KOPT-K1 (cell line): ENCODE data around the gene GREB1.

Experiments used
- H3K27ac ChIP-seq: fragments of 200-600 bp; sonication (generic); 2 replicates; pipeline ENCODE4 v1.5.1; 2016; ENCODE audit warnings: antibody characterized with exemption, mild to moderate bottlenecking, low read depth, low read length; ENCODE audit not compliant: poor library complexity, severe bottlenecking
- H3K36me3 ChIP-seq: fragments of 200-600 bp; sonication (generic); 2 replicates; pipeline ENCODE4 v1.5.1; 2017; ENCODE audit warnings: antibody characterized with exemption, mild to moderate bottlenecking, low read length, moderate library complexity; ENCODE audit not compliant: insufficient read depth
- H3K9me3 ChIP-seq: fragments of 200-600 bp; sonication (generic); 2 replicates; pipeline ENCODE4 v1.5.1; 2017; ENCODE audit warnings: antibody characterized with exemption, low read length, mild to moderate bottlenecking; ENCODE audit not compliant: insufficient read depth, poor library complexity, severe bottlenecking

Gene GREB1

GRCh38 chr2:11540148-11540995, 6.5 kb downstream of the GREB1 start:
- no peaks in the 10 kb centered on the region for H3K9me3 ChIP-seq
- H3K36me3 ChIP-seq, result no peaks in the 10 kb centered on the region
- H3K27ac ChIP-seq, result no peak overlapping the region

GRCh38 chr2:11540996-11541692, 7.3 kb downstream of the GREB1 start:
- Histone ChIP-seq H3K9me3 (no peaks in the 10 kb centered on the region), H3K36me3 (no peaks in the 10 kb centered on the region), H3K27ac (no peak overlapping the region)

- Histone ChIP-seq H3K36me3 (no peaks in the 10 kb centered on the region), H3K27ac (no peak overlapping the region), H3K9me3 (no peaks in the 10 kb centered on the region)
These were observed 7.9 kb downstream of the GREB1 start for GRCh38 chr2:11541693-11542274.

GRCh38 chr2:11542275-11542819, 8.5 kb downstream of the GREB1 start:
- no peak overlapping the region for H3K27ac ChIP-seq
- H3K9me3 ChIP-seq, result no peaks in the 10 kb centered on the region
- H3K36me3 ChIP-seq, result no peaks in the 10 kb centered on the region

GRCh38 chr2:11543337-11544216, 9.7 kb downstream of the GREB1 start:
- H3K9me3 ChIP-seq, result no peaks in the 10 kb centered on the region
- no peak overlapping the region for H3K27ac ChIP-seq
- H3K36me3 ChIP-seq, result no peaks in the 10 kb centered on the region

GRCh38 chr2:11546072-11546471, 12.2 kb downstream of the GREB1 start:
- Histone ChIP-seq H3K27ac (no peak overlapping the region), H3K36me3 (no peaks in the 10 kb centered on the region), H3K9me3 (no peaks in the 10 kb centered on the region)

- Histone ChIP-seq H3K36me3 (no peaks in the 10 kb centered on the region), H3K27ac (no peak overlapping the region), H3K9me3 (no peaks in the 10 kb centered on the region)
These were observed 14.2 kb downstream of the GREB1 start for GRCh38 chr2:11547912-11548497.

GRCh38 chr2:11550302-11550701, 16.5 kb downstream of the GREB1 start:
- Histone ChIP-seq H3K9me3 (no peaks in the 10 kb centered on the region), H3K36me3 (no peaks in the 10 kb centered on the region), H3K27ac (no peak overlapping the region)

- no peaks in the 10 kb centered on the region for H3K9me3 ChIP-seq
- H3K36me3 ChIP-seq, result no peaks in the 10 kb centered on the region
- H3K27ac ChIP-seq, result no peak overlapping the region
These were observed 17.2 kb downstream of the GREB1 start for GRCh38 chr2:11550901-11551568.

GRCh38 chr2:11551569-11552259, 17.9 kb downstream of the GREB1 start:
- H3K36me3 ChIP-seq, result no peaks in the 10 kb centered on the region
- H3K27ac ChIP-seq, result no peak overlapping the region
- H3K9me3 ChIP-seq, result no peaks in the 10 kb centered on the region

GRCh38 chr2:11552260-11552638, 18.4 kb downstream of the GREB1 start:
- H3K27ac ChIP-seq, result no peak overlapping the region
- H3K36me3 ChIP-seq, result no peaks in the 10 kb centered on the region
- H3K9me3 ChIP-seq, result no peaks in the 10 kb centered on the region

GRCh38 chr2:11553661-11554398, 20.0 kb downstream of the GREB1 start:
- H3K27ac ChIP-seq, result no peak overlapping the region
- no peaks in the 10 kb centered on the region for H3K36me3 ChIP-seq
- no peaks in the 10 kb centered on the region for H3K9me3 ChIP-seq

GRCh38 chr2:11554399-11554716, 20.5 kb downstream of the GREB1 start:
- H3K36me3 ChIP-seq, result no peaks in the 10 kb centered on the region
- H3K9me3 ChIP-seq, result no peaks in the 10 kb centered on the region
- no peak overlapping the region for H3K27ac ChIP-seq
